Neural cell (in vitro differentiated cells): ENCODE measurements around the gene ZFPL1.

ENCODE experiments used
- EP300 ChIP-seq: fragments of 450-650 bp; conservative IDR thresholded peaks from 2 replicates; pipeline ENCODE4 v1.6.1; 2014; ENCODE audit warnings: antibody characterized with exemption, mild to moderate bottlenecking, moderate library complexity; ENCODE audit not compliant: poor library complexity, severe bottlenecking
- EZH2 ChIP-seq: fragments of 200-600, 300-800 bp; shearing (Covaris generic), sonication (generic); IDR thresholded peaks from 2 replicates; pipeline ENCODE4 v1.6.1; 2014; ENCODE audit warnings: antibody characterized with exemption, low read length, borderline replicate concordance, mild to moderate bottlenecking; ENCODE audit not compliant: insufficient read depth, poor library complexity, severe bottlenecking
- MXI1 ChIP-seq: fragments of 450-650 bp; conservative IDR thresholded peaks from 2 replicates; pipeline ENCODE4 v1.6.1; 2014; ENCODE audit warnings: antibody characterized with exemption, mild to moderate bottlenecking; ENCODE audit not compliant: poor library complexity, severe bottlenecking
- POLR2AphosphoS5 ChIP-seq: IDR thresholded peaks from 2 replicates; pipeline ENCODE4 v1.6.1; 2012
- SMC3 ChIP-seq: fragments of 450-650 bp; conservative IDR thresholded peaks from 2 replicates; pipeline ENCODE4 v1.6.1; 2014; ENCODE audit warnings: antibody characterized with exemption, mild to moderate bottlenecking, moderate library complexity; ENCODE audit not compliant: poor library complexity
- TAF1 ChIP-seq: IDR thresholded peaks from 2 replicates; pipeline ENCODE4 v1.6.1; 2012; ENCODE audit warnings: low read depth
- TF ChIP-seq, protein P1 (sequence below): fragments of 450-650 bp; IDR thresholded peaks from 2 replicates; pipeline ENCODE4 v1.5.1; 2014; ENCODE audit warnings: antibody characterized with exemption, mild to moderate bottlenecking, moderate library complexity; ENCODE audit not compliant: poor library complexity, severe bottlenecking

- TF ChIP-seq, protein P1, sequence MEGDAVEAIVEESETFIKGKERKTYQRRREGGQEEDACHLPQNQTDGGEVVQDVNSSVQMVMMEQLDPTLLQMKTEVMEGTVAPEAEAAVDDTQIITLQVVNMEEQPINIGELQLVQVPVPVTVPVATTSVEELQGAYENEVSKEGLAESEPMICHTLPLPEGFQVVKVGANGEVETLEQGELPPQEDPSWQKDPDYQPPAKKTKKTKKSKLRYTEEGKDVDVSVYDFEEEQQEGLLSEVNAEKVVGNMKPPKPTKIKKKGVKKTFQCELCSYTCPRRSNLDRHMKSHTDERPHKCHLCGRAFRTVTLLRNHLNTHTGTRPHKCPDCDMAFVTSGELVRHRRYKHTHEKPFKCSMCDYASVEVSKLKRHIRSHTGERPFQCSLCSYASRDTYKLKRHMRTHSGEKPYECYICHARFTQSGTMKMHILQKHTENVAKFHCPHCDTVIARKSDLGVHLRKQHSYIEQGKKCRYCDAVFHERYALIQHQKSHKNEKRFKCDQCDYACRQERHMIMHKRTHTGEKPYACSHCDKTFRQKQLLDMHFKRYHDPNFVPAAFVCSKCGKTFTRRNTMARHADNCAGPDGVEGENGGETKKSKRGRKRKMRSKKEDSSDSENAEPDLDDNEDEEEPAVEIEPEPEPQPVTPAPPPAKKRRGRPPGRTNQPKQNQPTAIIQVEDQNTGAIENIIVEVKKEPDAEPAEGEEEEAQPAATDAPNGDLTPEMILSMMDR: no peak
- TF ChIP-seq EP300: no peak
- TF ChIP-seq MXI1: no peak
- TF ChIP-seq TAF1: no peak
- no peak for TF ChIP-seq SMC3
- no peak for TF ChIP-seq EZH2
- no peak for TF ChIP-seq POLR2AphosphoS5
Observed at GRCh38 chr11:65136515-65137096, 52.6 kb downstream of the ZFPL1 start.
